ENCODE measurements around the gene VSIG4. TPM values are rescaled to one million over a fixed set of nuclear protein-coding genes. Genes with fewer than 3 reads are reported as not detected.
"Not testable (repeated sequence)": the region's sequence is repeated elsewhere in the genome, so short reads cannot be mapped to it uniquely, and the experiment has no call there.

VSIG4 gene
- total and polyA plus RNA-seq, 7 donors = 26.0 to 213 (median 102) TPM

- no peaks in the 10 kb centered on the region for H3K4me1 ChIP-seq
- DNase-seq = no peak
- no peaks in the 10 kb centered on the region for H3K9me3 ChIP-seq
- no peak for TF ChIP-seq POLR2AphosphoS5 (IDR thresholded peaks at IDR 0.05)
- TF ChIP-seq EP300 (IDR thresholded peaks at IDR 0.05) = no peak
- no peak overlapping the region for H3K4me3 ChIP-seq
- intact Hi-C loops (cut with DNase I) = no loop called here
- H3K27ac ChIP-seq = no peak overlapping the region
- H3K36me3 ChIP-seq = no peaks in the 10 kb centered on the region
- H3K27me3 ChIP-seq = no peaks in the 10 kb centered on the region
These were observed 49.2 kb downstream of the VSIG4 start for GRCh38 chrX:65990702-65991101.

GRCh38 chrX:65987811-65988210, 52.1 kb downstream of the VSIG4 start:
- TF ChIP-seq POLR2A (IDR thresholded peaks at IDR 0.05) (no peak), POLR2AphosphoS5 (IDR thresholded peaks at IDR 0.05) (no peak), CTCF (IDR thresholded peaks at IDR 0.05) (no peak), EP300 (IDR thresholded peaks at IDR 0.05) (no peak)
- H3K9me3 ChIP-seq = no peaks in the 10 kb centered on the region
- 62 to 89% methylated on average over 3 of the region's 3 CpGs for WGBS, 2 donors
- no peaks in the 10 kb centered on the region for H3K36me3 ChIP-seq
- H3K27me3 ChIP-seq = no peaks in the 10 kb centered on the region
- no peak overlapping the region for H3K4me3 ChIP-seq
- no peaks in the 10 kb centered on the region for H3K4me1 ChIP-seq
- intact Hi-C loops (cut with DNase I) = loop anchor here (5.0 kb wide), 2 partner anchors 246 to 391 kb away; no protein-coding TSS in a partner anchor
- no peak for DNase-seq
- no peak overlapping the region for H3K27ac ChIP-seq

GRCh38 chrX:65985922-65986588, 53.8 kb downstream of the VSIG4 start:
- DNase-seq = no peak
- intact Hi-C loops (cut with DNase I) = loop anchor here (1.0 to 5.0 kb wide), 3 partner anchors 244 to 404 kb away; no protein-coding TSS in a partner anchor
- Histone ChIP-seq H3K4me3 (no peak overlapping the region), H3K36me3 (no peaks in the 10 kb centered on the region), H3K27me3 (no peaks in the 10 kb centered on the region), H3K27ac (no peak overlapping the region), H3K9me3 (no peaks in the 10 kb centered on the region), H3K4me1 (no peaks in the 10 kb centered on the region)
- WGBS, 2 donors = 29 to 38% methylated on average over 5 of the region's 5 CpGs
- TF ChIP-seq EP300 (IDR thresholded peaks at IDR 0.05) (no peak), CTCF (IDR thresholded peaks at IDR 0.05) (peak; percentile 27 to 44 (median 34)), POLR2AphosphoS5 (IDR thresholded peaks at IDR 0.05) (no peak), POLR2A (IDR thresholded peaks at IDR 0.05) (no peak)

- TF ChIP-seq CTCF (IDR thresholded peaks at IDR 0.05) (no peak), EP300 (IDR thresholded peaks at IDR 0.05) (no peak), POLR2AphosphoS5 (IDR thresholded peaks at IDR 0.05) (no peak), POLR2A (IDR thresholded peaks at IDR 0.05) (no peak)
- intact Hi-C loops (cut with DNase I) = loop anchor here (5.0 kb wide), 2 partner anchors 243 to 388 kb away; no protein-coding TSS in a partner anchor
- WGBS, 2 donors = 95 to 98% methylated on average over 3 of the region's 3 CpGs
These were observed 54.7 kb downstream of the VSIG4 start for GRCh38 chrX:65985211-65985610.

GRCh38 chrX:65977161-65977560, 62.7 kb downstream of the VSIG4 start:
- intact Hi-C loops (cut with DNase I); H3K36me3 ChIP-seq; H3K27me3 ChIP-seq; H3K4me1 ChIP-seq; H3K9me3 ChIP-seq; H3K4me3 ChIP-seq; DNase-seq; H3K27ac ChIP-seq: not testable (repeated sequence)
- WGBS, 2 donors = 86 to 94% methylated on average over 1 of the region's 1 CpG

More at GRCh38 chrX:65985211-65985610, 54.7 kb downstream of the VSIG4 start:
- Histone ChIP-seq H3K4me3 (no peak overlapping the region), H3K27me3 (no peaks in the 10 kb centered on the region), H3K36me3 (no peaks in the 10 kb centered on the region), H3K4me1 (no peaks in the 10 kb centered on the region), H3K27ac (no peak overlapping the region), H3K9me3 (no peaks in the 10 kb centered on the region)
- DNase-seq = no peak

- no peak for TF ChIP-seq POLR2AphosphoS5 (IDR thresholded peaks at IDR 0.05)
- TF ChIP-seq POLR2A (IDR thresholded peaks at IDR 0.05) = no peak
- no peak for TF ChIP-seq CTCF (IDR thresholded peaks at IDR 0.05)
- no peak for TF ChIP-seq EP300 (IDR thresholded peaks at IDR 0.05)
- no peak overlapping the region for H3K27ac ChIP-seq
- intact Hi-C loops (cut with DNase I) = no loop called here
- DNase-seq = no peak
- no peaks in the 10 kb centered on the region for H3K4me1 ChIP-seq
- H3K27me3 ChIP-seq = no peaks in the 10 kb centered on the region
- no peaks in the 10 kb centered on the region for H3K36me3 ChIP-seq
- H3K9me3 ChIP-seq = no peaks in the 10 kb centered on the region
- H3K4me3 ChIP-seq = no peak overlapping the region
These were observed 63.7 kb downstream of the VSIG4 start for GRCh38 chrX:65976161-65976560.

- H3K4me1 ChIP-seq; DNase-seq; intact Hi-C loops (cut with DNase I); H3K4me3 ChIP-seq; H3K36me3 ChIP-seq; H3K27me3 ChIP-seq; H3K27ac ChIP-seq; H3K9me3 ChIP-seq: not testable (repeated sequence)
- WGBS, 2 donors = 96 to 98% methylated on average over 38 of the region's 38 CpGs
These were observed 64.6 kb downstream of the VSIG4 start for GRCh38 chrX:65975161-65975751.

Data from sigmoid colon (tissue), 7 donors.